ENCODE measurements around the gene EVL. TPM values are rescaled to one million over a fixed set of nuclear protein-coding genes. Genes with fewer than 3 reads are reported as not detected.
A peak's percentile ranks its signal among the peaks of the same experiment; 100 is the strongest.

EVL gene
- total and polyA plus RNA-seq, 12 donors: 26.0 to 79.4 (median 47.6) TPM

DNA sequence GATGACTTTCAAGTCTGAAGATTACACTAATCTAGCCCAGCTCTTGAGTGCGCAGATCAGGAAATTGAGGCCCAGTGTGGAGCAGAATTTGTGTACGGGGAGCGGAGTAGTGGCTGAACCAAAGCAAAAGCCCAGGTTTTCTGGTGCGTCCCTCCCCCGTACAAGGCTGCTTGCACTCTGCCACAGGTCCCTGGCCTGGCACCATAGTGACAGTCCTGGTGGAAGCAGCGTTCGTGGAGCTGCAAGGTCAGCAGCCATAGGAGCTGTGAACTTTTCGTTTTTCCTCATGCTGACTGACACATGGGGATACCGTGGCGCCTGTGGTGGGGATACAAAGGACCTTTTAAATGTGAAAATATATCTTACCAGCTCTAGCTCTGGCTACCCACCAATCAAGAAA is 1.7 kb downstream of the EVL start:
- 68 to 74% methylated on average over 10 of the region's 10 CpGs for WGBS, 2 donors
- Histone ChIP-seq H3K27ac (peak overlapping the region in 2 of 10 donors; percentile 7 to 93), H3K36me3 (no peaks in the 10 kb centered on the region), H3K4me1 (peaks cover 0 to 78% (median 29%) of the 10 kb centered on the region in 9 donors), H3K9me3 (no peaks in the 10 kb centered on the region), H3K27me3 (no peaks in the 10 kb centered on the region), H3K4me3 (peak overlapping the region in 4 of 10 donors; percentile 5 to 55 (median 8))
- intact Hi-C loops (cut with DNase I): no loop called here
- TF ChIP-seq, protein P1, sequence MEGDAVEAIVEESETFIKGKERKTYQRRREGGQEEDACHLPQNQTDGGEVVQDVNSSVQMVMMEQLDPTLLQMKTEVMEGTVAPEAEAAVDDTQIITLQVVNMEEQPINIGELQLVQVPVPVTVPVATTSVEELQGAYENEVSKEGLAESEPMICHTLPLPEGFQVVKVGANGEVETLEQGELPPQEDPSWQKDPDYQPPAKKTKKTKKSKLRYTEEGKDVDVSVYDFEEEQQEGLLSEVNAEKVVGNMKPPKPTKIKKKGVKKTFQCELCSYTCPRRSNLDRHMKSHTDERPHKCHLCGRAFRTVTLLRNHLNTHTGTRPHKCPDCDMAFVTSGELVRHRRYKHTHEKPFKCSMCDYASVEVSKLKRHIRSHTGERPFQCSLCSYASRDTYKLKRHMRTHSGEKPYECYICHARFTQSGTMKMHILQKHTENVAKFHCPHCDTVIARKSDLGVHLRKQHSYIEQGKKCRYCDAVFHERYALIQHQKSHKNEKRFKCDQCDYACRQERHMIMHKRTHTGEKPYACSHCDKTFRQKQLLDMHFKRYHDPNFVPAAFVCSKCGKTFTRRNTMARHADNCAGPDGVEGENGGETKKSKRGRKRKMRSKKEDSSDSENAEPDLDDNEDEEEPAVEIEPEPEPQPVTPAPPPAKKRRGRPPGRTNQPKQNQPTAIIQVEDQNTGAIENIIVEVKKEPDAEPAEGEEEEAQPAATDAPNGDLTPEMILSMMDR (IDR thresholded peaks at IDR 0.05): no peak
- DNase-seq (no peak), ATAC-seq (peak in 1 of 8 donors; percentile 26)

DNA sequence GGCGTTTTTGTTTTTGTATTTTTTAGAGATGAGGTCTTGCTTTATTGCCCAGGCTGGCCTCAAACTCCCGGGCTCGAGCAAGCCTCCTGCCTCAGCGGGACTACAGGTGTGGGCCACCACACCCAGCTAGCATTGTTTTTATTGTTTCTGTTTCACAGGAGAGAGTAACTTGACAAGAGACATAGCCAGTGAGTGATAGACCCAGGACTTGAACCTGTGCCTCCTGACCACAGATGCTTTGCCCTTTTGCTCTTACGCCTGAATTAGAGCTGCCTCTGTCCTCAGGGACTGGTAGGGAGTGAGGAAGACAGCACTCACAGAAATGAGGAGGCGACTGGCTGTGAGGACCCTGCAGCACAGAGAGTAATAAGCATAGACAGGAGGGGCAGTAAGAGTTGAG is 2.3 kb downstream of the EVL start:
- TF ChIP-seq, protein P1 (IDR thresholded peaks at IDR 0.05): no peak
- WGBS, 2 donors: 82 to 86% methylated on average over 6 of the region's 6 CpGs
- Histone ChIP-seq H3K27ac (peak overlapping the region in 3 of 10 donors; percentile 15 to 93 (median 26)), H3K9me3 (no peaks in the 10 kb centered on the region), H3K4me1 (peaks cover 0 to 83% (median 29%) of the 10 kb centered on the region in 9 donors), H3K27me3 (no peaks in the 10 kb centered on the region), H3K4me3 (peak overlapping the region in 2 of 10 donors; percentile 6 to 55), H3K36me3 (no peaks in the 10 kb centered on the region)
- intact Hi-C loops (cut with DNase I): no loop called here
- DNase-seq: no peak
- no peak for ATAC-seq

DNA sequence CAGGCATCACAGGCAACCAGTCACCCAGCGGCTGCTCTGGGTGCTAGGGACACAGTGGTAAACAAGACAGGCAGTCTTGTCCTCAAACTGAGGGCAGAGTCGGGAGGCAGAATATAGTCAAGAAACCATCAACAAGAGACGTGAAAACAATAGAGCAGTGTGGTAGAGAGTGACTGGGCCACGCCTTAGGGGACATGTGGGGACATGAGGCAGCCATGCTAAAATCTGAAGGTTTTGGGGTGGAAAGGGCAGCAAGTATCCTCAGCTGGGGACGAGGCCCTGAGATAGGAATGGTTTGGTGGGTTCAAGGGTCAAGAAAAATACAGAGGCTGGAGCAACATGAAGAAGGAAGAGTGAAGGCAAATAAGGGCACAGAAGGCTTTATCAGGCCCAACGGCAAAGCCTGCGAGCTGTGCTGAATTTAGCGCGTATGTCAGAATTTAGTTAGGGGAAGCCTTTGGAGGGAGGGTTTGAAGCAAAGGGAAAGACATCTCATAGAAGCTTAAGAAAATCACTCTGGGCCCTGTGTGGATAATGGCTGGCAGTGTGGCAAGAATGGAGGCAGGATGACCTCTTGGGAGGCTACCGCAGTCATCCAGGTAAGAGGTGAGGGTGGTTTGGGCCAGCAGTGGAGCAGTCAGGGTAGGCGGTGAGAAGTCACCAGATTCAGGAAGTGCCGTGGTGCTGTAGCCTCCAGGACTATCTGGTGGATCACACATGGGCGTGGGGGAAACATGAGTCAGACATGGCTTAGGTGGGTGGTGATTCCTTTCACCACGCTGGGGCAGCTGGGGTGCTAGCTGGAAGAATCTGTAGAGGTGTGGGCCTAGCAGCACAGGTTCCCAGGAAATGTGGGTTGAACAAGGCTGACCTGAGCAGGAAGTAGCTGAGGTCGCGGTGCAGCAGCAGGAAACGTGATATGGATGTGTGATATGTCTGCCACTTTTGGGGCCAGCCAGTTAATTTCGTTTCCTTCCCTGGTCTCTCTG is 3.0 kb downstream of the EVL start:
- intact Hi-C loops (cut with DNase I): loop anchor here in 1 of 10 donors (1.0 kb wide), 1 partner anchor 12 kb away; no protein-coding TSS in a partner anchor
- WGBS, 2 donors: 79 to 84% methylated on average over 18 of the region's 18 CpGs
- Histone ChIP-seq H3K4me3 (peak overlapping the region in 2 of 10 donors; percentile 6 to 55), H3K4me1 (peaks cover 0 to 85% (median 29%) of the 10 kb centered on the region in 9 donors), H3K9me3 (no peaks in the 10 kb centered on the region), H3K27me3 (no peaks in the 10 kb centered on the region), H3K27ac (peak overlapping the region in 6 of 10 donors; percentile 8 to 93 (median 16)), H3K36me3 (peaks cover 0 to 6% (median 0%) of the 10 kb centered on the region in 9 donors)
- TF ChIP-seq, protein P1 (IDR thresholded peaks at IDR 0.05): no peak
- ATAC-seq: peak; percentile 35 to 82 (median 52)
- DNase-seq: peak; percentile 20 to 28

DNA sequence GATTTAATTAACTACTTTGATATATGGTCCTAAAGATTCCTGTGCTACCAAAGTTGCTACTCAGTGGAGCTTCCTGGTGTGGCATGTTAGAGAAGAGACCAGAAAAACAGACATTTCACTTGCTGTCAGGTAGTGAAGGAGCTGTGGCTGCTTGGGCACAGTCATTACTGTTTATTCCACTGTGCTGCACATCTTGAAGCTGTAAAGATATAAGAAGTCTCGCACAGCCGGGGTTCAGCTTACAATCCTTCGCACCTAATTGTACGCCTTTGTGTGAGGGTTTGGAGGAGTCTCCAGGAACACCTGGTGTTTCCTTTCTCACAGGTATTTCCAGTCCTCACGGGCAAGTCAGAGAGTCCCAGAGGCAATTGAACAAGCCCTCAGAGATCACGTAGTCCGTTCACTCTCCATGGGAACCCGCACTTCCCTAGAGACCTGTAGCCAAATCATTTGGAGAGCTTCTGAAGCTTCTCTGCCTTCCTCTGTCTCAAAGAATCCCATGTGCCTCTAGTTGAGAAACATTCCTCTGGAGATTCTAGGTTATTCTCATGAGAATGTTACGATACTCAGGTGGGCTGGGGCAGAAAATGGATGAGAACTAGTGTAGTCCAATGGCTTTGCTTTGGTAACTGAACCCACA is 4.1 kb downstream of the EVL start:
- H3K36me3 ChIP-seq: peaks cover 0 to 14% (median 0%) of the 10 kb centered on the region in 9 donors
- H3K4me3 ChIP-seq: peak overlapping the region in 1 of 10 donors; percentile 55
- H3K4me1 ChIP-seq: peaks cover 0 to 91% (median 28%) of the 10 kb centered on the region in 9 donors
- ATAC-seq: no peak
- intact Hi-C loops (cut with DNase I): no loop called here
- DNase-seq: no peak
- peak overlapping the region in 2 of 10 donors; percentile 8 to 93 for H3K27ac ChIP-seq
- TF ChIP-seq, protein P1 (IDR thresholded peaks at IDR 0.05): no peak
- H3K9me3 ChIP-seq: no peaks in the 10 kb centered on the region
- 92 to 95% methylated on average over 9 of the region's 9 CpGs for WGBS, 2 donors
- no peaks in the 10 kb centered on the region for H3K27me3 ChIP-seq

Measured in heart right ventricle (tissue), 16 donors.